DMS 273 (cell line): Measurements from ENCODE around the gene DPPA4.
"Not testable (repeated sequence)": the region's sequence is repeated elsewhere in the genome, so short reads cannot be mapped to it uniquely, and the experiment has no call there.

Source experiments
- DNase-seq: peaks from one replicate; lab custom pipeline; 2025; ENCODE audit not compliant: unreplicated experiment; lab: John Stamatoyannopoulos, UW

Gene DPPA4, protein sequence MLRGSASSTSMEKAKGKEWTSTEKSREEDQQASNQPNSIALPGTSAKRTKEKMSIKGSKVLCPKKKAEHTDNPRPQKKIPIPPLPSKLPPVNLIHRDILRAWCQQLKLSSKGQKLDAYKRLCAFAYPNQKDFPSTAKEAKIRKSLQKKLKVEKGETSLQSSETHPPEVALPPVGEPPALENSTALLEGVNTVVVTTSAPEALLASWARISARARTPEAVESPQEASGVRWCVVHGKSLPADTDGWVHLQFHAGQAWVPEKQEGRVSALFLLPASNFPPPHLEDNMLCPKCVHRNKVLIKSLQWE

DNA sequence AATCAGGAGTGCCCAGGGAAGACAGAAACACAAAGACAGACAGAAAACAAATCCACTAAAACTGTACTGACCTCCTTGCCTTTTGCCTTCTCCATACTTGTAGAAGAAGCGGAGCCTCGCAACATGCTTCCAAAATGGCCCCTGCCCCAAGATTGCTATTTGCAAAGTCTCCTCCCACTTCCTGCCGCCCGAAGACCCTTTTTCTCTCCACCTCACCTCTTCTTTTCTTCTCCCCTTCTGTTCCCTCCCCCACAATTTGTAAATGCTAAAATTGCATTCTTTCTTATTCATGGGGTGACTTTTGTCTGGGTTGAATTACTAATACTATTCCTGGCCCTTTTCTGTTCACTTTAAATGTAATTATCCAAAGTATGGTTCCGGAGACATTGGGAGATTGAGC is at the start of gene DPPA4:
Gene DPPA4, minus strand, starts transcription at position 154 of the 400 bp plus-strand sequence. Its CDS starts 29 bp downstream, at position 125.
- DNase-seq = no peak

DNA sequence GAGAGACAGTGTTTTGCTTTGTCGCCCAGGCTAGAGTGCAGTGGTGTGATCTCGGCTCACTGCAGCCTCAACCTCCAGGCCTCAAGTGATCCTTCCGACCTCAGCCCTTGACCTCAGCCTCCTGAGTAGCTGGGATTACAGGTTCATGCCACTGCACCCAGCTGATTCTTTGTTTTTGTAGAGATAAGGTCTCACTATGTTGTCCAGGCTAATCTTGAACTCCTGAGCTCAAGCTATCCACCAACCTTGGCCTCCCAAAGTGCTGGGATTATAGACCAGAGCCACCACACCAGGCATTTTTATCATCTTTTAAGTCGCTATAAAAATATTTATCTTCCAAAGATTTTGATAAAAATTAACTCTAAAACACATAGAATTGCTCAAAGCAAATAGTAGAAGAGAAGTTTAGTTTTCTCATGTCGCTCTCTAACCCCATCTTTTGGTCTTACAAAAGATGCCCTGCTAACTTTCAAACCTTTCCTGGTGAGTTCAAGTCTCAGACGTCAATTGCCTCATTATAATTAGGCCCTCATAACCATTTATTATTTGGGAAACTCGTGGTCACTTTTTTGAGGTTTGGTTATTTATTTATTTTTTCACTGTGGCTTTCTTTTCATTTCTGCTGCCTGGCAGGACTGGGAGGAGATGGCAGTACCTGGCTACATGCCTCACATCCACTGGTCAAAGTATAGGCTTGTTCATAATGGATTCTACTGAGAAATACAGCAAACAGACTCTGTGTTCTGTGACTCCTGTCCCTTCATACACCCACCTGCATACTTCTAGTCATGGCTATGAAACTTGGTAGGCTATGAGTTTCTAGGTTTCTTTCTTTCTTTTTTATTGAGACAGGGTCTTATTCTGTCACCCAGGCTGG is 48.3 kb upstream of the DPPA4 start:
- DNase-seq = no peak

DNA sequence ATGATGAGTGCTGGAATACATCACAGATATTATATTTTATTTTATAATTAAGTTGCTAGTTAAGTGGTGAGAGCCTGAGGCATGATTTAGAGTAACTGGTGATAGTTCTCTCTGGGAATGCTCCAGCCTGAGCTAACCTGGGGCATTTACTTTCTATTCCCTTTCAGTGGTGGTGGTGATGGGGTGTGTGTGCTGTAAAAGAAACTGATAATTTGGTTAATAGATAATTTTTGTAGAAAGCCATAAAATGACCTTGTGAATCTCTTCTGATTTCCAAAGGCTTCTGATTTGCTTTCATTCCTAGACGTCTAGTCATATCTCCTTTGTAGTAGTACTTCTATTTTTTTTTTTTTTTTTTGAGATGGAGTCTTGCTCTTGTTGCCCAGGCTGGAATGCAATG is 46.8 kb upstream of the DPPA4 start:
- DNase-seq = no peak

DNA sequence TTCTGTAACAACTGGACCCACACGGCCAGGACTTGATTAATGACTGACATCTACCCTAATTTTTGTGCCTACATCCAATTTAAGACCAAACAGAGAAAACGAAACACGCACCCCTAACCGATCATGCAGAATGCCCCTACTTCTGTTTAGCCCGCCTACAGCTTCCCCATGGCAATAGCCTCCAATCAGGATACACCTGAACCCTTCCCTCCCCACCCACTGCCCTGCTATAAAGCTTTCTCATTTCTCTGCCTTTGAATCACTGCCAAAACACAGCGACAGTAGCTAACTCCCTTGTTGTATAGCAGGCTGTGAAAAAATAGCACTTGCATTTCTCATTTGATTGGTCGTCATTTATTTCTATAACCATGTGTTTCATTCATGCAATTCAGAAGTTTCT is 45.2 kb upstream of the DPPA4 start:
- DNase-seq = peak; percentile 33

DNA sequence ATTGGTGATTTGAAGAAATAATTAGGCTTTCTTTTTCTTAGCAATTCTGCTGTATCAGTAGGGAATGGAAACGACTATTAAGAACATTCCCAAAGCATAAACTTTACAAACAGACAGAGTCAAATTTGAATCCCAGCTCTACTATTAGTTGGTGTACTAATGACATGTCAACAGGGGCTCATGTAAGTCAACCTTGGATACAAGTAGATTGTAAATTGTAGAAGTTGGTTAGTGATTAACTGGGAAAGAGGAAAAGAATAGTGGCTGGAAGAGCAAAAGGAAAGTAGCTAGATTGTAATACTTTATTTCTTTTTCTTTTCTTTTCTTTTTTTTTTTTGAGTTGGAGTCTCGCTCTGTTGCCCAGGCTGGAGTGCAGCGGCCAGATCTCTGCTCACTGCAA is 38.6 kb upstream of the DPPA4 start:
- DNase-seq = no peak

DNA sequence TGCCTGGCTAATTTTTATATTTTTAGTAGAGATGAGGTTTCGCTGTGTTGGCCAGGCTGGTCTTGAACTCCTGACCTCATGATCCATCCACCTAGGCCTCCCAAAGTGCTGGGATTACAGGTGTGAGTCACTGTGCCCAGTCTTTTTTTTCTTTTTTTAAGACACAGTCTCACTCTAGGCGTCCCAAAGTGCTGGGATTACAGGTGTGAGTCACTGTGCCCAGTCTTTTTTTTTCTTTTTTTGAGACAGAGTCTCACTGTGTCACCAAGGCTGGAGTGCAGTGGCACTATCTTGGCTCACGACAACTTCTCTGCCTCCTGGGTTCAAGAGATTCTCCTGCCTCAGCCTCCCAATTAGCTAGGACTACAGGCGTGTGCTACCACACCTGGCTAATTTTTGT is 37.1 kb upstream of the DPPA4 start:
- DNase-seq = not testable (repeated sequence)

DNA sequence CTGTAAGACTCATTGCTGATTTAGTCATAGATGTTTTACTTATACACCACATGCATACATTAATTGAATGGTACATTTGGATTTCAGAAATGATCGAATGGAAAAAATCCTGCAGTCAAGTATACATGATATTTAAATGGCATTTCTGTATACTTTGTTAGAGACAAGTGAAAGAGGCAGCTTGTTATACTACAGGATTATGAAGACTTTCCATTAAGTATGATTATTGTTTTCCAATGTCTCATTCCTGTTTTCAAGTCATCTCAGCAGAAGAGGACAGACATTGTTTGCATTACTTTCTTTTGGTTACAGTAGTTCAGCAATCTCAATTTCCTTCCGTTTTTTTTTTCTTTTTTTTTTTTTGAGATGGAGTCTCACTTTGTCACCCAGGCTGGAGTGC is 36.6 kb upstream of the DPPA4 start:
- DNase-seq = no peak

DNA sequence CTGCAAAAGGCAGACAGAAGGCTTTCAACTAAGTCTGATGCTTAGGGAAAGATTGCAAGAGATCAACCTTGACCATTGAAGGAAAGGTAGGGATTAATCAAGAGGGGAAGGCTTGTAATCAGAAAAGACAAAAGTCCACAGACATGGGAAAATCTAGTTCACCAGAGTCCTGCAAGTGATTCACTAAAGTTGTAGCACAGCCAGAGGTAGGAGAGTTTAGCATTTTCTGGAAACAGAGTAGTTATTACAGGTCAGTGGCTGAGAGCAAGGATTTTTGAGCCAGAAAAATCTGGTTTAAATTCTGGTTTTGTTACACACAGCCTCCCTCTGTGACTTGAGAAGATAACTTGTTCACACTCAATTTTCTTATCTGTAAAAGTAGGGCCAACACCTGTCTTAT is 35.3 kb upstream of the DPPA4 start:
- DNase-seq = no peak

DNA sequence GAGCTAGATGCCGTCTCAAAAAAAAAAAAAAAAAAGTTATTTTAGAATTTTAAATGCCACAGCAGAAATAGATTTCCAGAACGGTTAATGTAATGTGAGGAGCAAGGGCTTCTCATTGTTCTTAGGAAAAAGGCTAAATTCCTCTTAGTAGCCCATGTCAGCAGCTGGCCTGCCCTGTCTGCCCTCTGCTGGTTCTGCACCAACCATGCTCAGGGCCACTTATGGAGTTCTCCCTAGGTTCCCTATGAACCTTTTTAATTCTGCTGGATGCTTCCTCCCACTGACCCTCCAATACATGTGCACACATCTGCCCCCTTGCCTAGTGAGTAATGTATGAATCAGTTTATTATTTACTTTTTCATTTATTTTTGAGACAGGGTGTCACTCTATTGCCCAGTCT is 32.2 kb upstream of the DPPA4 start:
- peak; percentile 51 for DNase-seq

DNA sequence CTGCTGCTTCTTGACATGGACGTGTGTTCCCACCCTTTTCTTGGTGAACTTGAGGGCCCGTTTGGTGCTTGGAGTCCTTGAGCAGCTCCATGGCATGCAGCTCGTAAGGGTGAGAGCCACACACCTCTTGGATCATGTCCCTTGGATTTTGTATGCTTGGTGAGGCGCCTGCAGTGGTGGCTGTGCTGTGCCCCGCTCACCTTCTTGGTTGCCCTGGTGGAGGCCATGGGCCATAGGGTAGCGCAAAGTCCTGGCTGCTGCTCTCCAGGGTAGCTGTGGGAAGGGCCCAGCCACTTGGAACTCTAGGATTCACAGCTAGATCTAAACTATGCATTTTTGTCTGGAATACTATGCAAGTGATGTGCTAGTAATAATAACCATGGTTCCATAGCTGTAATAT is 26.7 kb upstream of the DPPA4 start:
- no peak for DNase-seq

DNA sequence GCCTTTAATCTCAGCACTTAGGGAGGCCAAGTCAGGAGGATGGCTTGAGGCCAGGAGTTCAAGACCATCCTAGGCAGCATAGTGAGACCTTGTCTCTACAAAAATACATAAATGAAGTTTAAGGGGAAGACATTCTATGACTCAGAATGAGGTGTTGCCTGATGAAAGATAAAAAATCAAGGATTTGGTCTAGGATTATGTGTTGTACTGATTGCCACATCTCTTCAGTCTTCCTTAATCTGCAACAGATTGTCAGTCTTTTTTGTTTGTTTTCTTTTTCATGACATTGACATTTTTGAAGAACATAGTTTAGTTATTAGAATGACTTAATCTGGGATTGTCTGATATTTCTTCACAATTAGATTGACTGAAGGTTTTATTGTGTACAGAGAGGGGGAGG is 26.3 kb upstream of the DPPA4 start:
- DNase-seq = no peak

DNA sequence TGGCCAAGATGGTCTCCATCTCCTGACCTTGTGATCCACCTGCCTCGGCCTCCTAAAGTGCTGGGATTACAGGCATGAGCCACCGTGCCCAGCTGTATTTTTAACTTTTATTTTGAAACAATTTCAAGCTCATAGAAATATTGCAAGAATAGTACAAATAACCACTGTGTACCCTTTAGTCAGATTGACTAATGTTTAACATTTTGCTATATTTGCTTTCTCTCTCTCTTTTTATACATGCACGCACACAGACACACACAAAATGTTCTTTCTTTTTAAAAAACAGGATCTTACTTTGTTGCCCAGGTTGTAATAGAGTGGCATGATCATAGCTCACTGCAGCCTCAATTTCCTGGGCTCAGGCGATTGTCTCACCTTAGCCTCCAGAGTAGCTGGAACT is 25.5 kb upstream of the DPPA4 start:
- no peak for DNase-seq

DNA sequence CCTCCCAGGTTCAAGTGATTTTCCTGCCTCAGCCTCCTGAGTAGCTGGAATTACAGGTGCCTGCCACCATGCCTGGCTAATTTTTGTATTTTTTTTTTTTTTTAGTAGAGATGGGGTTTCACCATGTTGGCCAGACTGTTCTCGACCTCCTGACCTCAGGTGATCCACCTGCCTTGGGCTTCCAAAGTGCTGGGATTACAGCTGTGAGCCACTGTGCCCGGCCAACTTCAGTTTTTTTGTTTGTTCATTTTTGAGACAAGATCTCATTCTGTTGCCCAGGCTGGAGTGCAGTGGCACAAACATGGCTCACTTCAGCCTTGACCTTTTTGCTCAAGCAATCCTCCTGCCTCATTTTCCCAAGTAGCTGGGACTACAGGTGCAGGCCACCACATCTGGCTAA is 21.5 kb upstream of the DPPA4 start:
- DNase-seq = not testable (repeated sequence)

DNA sequence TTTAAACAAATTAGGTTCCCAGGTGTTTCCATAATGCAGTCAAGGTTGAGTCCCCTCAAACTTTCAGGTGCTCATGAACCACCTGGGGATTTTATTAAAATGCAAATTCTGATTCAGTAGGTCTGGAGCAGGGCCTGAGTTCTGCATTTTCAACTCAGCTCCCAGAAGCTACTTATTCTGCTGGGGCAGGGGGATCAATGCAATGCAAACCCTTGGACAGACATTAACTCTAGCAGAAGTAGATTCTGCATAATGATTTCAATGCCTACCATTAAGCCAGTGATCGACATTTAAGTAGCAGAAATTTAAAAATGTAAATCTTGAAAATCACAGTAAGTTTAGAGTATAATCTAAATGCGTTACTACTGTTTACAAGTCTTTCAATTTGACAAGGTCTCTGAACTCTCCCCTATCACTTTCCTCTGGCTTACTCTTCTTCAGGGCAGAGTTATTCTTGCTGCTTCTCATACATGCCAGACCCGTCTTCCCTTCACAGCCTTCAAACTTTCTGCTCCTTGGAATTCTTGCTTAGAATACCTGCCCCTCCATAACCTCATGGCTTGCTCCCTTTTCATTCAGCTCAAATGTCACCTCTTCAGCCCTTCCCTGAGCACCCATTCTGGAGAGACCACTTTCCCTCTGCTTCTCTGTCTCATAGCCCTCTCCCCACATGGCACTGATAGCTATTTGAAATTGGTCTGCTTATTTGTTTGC is 19.3 kb upstream of the DPPA4 start:
- no peak for DNase-seq

DNA sequence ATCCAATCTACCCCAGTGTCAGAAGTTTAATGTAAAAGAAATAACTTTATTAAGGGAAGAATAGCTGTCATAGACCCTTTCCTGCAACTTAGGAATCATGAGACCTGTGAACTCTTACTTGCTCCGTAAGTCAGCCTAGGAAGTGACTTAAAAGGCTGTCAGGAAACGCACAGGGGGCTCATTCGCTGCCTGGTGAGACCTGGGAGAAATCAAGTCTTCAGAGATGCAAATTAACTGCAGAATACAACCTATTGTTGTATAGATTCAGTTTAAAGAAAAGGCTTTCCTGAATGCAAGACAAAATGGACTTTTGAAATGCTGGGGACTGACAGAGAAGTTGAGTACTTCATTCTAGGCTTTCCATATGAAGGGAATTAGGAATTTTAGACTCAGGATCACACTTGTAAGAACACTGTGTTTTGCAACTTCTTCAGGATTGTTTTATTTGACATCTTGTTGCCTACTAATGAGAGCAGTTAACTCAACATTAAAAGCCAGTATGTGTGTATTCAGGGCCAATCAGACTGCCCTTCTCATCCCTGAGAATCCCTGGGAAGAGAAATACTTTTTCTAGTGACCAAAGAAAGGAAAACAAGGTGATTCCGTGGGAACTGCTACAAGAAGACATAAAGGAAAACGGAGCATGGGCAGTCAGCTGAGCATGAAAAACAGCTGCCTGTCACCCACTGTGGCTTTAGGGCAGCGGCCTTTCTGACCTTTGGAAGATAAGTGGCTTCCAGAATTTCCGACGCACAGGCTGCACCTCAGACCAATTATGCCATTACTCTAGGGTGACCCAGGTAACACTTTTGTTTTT is 18.5 kb upstream of the DPPA4 start:
- no peak for DNase-seq

DNA sequence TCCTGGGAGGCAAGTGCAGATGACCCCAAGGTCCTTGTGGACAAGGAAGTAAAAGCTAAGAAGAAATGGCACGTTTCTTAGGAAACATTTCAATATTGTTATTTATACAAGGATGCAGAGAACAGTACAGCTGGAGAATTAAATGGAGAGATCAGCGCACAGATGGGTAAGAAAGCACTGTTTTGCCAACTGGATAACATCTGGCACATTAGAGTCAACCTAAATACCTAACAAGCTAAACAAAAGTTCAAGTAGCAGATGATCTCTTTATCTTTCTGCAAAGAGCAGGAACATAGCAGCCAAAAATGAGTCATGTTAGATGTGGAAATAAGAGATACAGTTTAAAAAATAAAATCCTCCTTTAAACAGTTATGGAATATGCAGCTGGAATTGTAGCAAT is 15.7 kb upstream of the DPPA4 start:
- DNase-seq = peak; percentile 61

DNA sequence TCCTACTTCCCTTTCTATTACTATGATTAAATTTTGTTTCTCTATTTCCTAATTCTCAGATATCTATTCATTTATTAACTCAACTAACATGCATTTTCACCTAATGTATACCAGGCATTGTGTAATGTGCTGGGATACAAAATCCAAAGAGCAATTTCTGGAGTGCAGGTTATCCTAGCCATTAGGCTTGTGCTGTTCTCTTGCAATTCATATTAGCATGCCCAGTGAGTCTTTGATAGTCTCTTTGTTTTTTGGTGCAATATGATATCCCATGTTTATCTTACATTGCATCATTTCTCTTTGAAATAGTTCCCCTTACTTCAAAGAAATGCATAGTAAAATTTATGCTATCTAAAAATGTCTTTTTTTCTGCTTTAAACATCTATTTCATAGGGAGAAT is 13.9 kb upstream of the DPPA4 start:
- no peak for DNase-seq

DNA sequence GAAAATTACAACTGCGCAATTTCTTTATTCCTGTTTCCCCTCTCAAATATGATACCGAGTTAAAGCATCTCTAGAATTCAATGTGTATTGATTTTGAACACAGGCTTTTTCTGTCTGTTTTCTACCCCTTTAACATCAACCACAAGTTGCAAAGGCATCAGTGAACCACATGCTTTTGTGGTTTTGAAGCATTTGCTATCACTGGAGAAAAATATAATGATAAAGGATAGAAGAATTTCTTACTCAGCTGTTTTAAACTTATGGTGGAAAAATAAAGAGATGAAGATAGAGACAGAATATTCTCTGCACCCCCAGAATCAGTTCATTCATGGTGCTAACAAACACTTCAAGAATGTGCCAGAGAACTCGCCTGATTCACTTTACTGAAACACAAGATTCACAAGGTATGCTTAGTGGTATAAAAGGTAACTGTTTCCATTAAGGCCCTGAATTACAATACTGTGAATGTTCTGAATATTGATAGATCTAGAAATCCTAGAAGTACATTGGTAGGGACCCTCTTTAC is 9.5 kb upstream of the DPPA4 start:
- no peak for DNase-seq

DNA sequence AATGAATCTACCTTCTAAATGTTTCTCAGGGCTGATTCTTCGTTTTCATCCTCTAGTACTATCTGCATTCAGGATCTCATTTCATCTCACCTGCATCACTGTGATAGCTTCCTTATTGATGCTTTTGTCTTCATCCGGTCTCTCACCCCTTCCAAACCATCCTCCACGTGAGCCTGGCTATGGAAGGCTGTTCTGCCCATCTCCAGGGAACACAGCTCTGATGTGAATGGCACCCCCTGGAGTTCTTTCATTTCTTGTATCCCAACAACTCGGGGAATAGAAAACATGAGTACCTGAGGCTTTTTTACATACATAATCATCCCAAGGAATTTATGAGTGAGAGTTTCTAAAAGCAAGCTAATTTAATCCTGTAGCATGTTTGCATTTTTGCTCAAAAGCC is 8.8 kb upstream of the DPPA4 start:
- no peak for DNase-seq

DNA sequence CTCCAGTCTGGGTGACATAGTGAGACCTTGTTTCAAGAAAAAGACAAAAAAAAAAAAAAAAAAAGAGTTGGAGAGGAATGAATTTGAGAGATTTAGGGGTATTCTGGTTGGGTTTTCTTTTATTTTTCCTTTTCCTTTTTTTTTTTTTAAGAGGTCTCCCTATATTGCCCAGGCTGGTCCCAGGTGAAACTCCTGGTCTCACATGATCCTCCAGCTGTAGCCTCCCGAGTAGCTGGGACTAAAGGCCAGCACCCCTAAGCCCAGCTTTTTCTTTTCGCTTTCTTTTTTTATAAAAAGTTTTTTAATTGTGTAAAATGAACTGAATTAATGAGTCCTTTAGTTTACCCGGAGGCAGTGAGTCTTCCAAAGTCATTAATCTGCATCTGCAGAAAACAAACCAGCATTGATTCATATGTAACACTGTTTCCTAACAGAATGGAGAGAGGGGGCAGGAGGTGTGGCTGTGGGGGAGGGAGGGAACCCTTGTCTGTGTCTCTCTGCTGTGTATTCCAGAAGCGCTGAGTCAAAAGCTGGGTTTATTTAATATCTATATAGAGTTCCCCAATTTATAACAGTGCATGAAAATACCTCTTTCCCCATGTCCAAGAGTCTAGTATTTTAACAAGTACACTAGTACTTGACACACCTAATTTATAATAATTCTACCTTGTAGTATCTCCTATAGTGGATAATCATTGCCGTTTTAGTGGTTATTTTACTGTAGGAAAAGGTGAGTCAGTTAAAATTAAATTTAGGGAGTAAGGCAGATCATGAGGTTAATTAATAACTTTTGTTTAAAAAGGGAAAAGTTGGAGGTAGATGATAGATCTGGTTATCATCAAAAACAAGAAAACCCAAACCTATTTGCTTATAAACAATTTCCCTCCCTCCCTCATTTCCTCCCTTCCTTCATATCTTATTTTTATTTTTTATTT is 2.6 kb upstream of the DPPA4 start:
- no peak for DNase-seq
